ENCODE data around the gene GAL3ST2. TPM values are rescaled to one million over a fixed set of nuclear protein-coding genes. Genes with fewer than 3 reads are reported as not detected.

GAL3ST2 gene
- total RNA-seq, 1 experiment from 2014 or later = not detected

GRCh38 chr2:241752689-241753276 lies 23.8 kb upstream of the GAL3ST2 start:
- no peak overlapping the region for H3K4me3 ChIP-seq (ENCODE audit: low read length)
- H3K27me3 ChIP-seq (ENCODE audit: low read length) = no peaks in the 10 kb centered on the region
- H3F3A ChIP-seq (ENCODE audit: low read length, unreplicated experiment) = no peaks in the 10 kb centered on the region
- H3K4me1 ChIP-seq (ENCODE audit: insufficient read depth, low read length) = no peaks in the 10 kb centered on the region
- ATAC-seq (no peak), DNase-seq (no peak)
- ChIA-PET CTCF (no interaction called here), POLR2A (ENCODE audit: unreplicated experiment) (no interaction called here)
- no peaks in the 10 kb centered on the region for H3K9me2 ChIP-seq (replicated peaks; ENCODE audit: low read length)
- TF ChIP-seq CTCF (conservative IDR thresholded peaks at IDR 0.05; ENCODE audit: low read depth, low read length) = no peak
- no peak for TF ChIP-seq EZH2phosphoT487 (IDR thresholded peaks at IDR 0.05; ENCODE audit: borderline replicate concordance, low read length)
- TF ChIP-seq EZH2 (IDR thresholded peaks at IDR 0.05; ENCODE audit: low read length, unreplicated experiment) = no peak
- H3K9ac ChIP-seq (ENCODE audit: low read length) = no peak overlapping the region
- H3K79me2 ChIP-seq (ENCODE audit: low read length) = no peaks in the 10 kb centered on the region
- H3K36me3 ChIP-seq (ENCODE audit: low read depth, low read length) = no peaks in the 10 kb centered on the region
- no peak overlapping the region for H3K27ac ChIP-seq (ENCODE audit: low read length)
- H3K4me2 ChIP-seq (ENCODE audit: low read length) = no peak overlapping the region
- intact Hi-C loops (cut with micrococcal nuclease) = no loop called here
- no peaks in the 10 kb centered on the region for H3K9me3 ChIP-seq (ENCODE audit: low read length)
- H2AFZ ChIP-seq (ENCODE audit: low read length) = no peak overlapping the region
- no TSS peak for BruUV-seq (replicated peaks)
- no peaks in the 10 kb centered on the region for H4K20me1 ChIP-seq (ENCODE audit: low read length)

GRCh38 chr2:241753493-241753892 lies 23.1 kb upstream of the GAL3ST2 start:
- intact Hi-C loops (cut with micrococcal nuclease) = no loop called here
- no peaks in the 10 kb centered on the region for H3K79me2 ChIP-seq (ENCODE audit: low read length)
- no TSS peak for BruUV-seq (replicated peaks)
- H3K4me3 ChIP-seq (ENCODE audit: low read length) = no peak overlapping the region
- no peak for DNase-seq
- ATAC-seq = no peak
- TF ChIP-seq EZH2phosphoT487 (IDR thresholded peaks at IDR 0.05; ENCODE audit: borderline replicate concordance, low read length) (no peak), EZH2 (IDR thresholded peaks at IDR 0.05; ENCODE audit: low read length, unreplicated experiment) (no peak), CTCF (conservative IDR thresholded peaks at IDR 0.05; ENCODE audit: low read depth, low read length) (no peak)
- no peaks in the 10 kb centered on the region for H4K20me1 ChIP-seq (ENCODE audit: low read length)
- H3K4me2 ChIP-seq (ENCODE audit: low read length) = no peak overlapping the region
- ChIA-PET POLR2A (ENCODE audit: unreplicated experiment) (no interaction called here), CTCF (no interaction called here)
- no peak overlapping the region for H3K27ac ChIP-seq (ENCODE audit: low read length)
- H3K9me3 ChIP-seq (ENCODE audit: low read length) = no peaks in the 10 kb centered on the region
- H3K9ac ChIP-seq (ENCODE audit: low read length) = no peak overlapping the region
- H3K4me1 ChIP-seq (ENCODE audit: insufficient read depth, low read length) = no peaks in the 10 kb centered on the region
- no peaks in the 10 kb centered on the region for H3K9me2 ChIP-seq (replicated peaks; ENCODE audit: low read length)
- H3F3A ChIP-seq (ENCODE audit: low read length, unreplicated experiment) = no peaks in the 10 kb centered on the region
- no peaks in the 10 kb centered on the region for H3K27me3 ChIP-seq (ENCODE audit: low read length)
- no peaks in the 10 kb centered on the region for H3K36me3 ChIP-seq (ENCODE audit: low read depth, low read length)
- no peak overlapping the region for H2AFZ ChIP-seq (ENCODE audit: low read length)

- H3K27ac ChIP-seq (ENCODE audit: low read length) = no peak overlapping the region
- no peaks in the 10 kb centered on the region for H3K9me3 ChIP-seq (ENCODE audit: low read length)
- H3K4me1 ChIP-seq (ENCODE audit: insufficient read depth, low read length) = no peaks in the 10 kb centered on the region
- no peak overlapping the region for H3K9ac ChIP-seq (ENCODE audit: low read length)
- no peaks in the 10 kb centered on the region for H3K79me2 ChIP-seq (ENCODE audit: low read length)
- H3K36me3 ChIP-seq (ENCODE audit: low read depth, low read length) = no peaks in the 10 kb centered on the region
- no peaks in the 10 kb centered on the region for H3K9me2 ChIP-seq (replicated peaks; ENCODE audit: low read length)
- no peak overlapping the region for H3K4me2 ChIP-seq (ENCODE audit: low read length)
- no peak overlapping the region for H2AFZ ChIP-seq (ENCODE audit: low read length)
- CTCF ChIA-PET = no interaction called here
- DNase-seq = no peak
- ATAC-seq = no peak
- H3K4me3 ChIP-seq (ENCODE audit: low read length) = no peak overlapping the region
- no peaks in the 10 kb centered on the region for H3K27me3 ChIP-seq (ENCODE audit: low read length)
- no peaks in the 10 kb centered on the region for H3F3A ChIP-seq (ENCODE audit: low read length, unreplicated experiment)
- no peaks in the 10 kb centered on the region for H4K20me1 ChIP-seq (ENCODE audit: low read length)
- intact Hi-C loops (cut with micrococcal nuclease) = no loop called here
- BruUV-seq (replicated peaks) = no TSS peak
- POLR2A ChIA-PET (ENCODE audit: unreplicated experiment) = no interaction called here
- no peak for TF ChIP-seq CTCF (conservative IDR thresholded peaks at IDR 0.05; ENCODE audit: low read depth, low read length)
- no peak for TF ChIP-seq EZH2 (IDR thresholded peaks at IDR 0.05; ENCODE audit: low read length, unreplicated experiment)
- TF ChIP-seq EZH2phosphoT487 (IDR thresholded peaks at IDR 0.05; ENCODE audit: borderline replicate concordance, low read length) = no peak
Observed at GRCh38 chr2:241754042-241754441, 22.6 kb upstream of the GAL3ST2 start.

Data from PC-3 (cell line).